Retinal pigment epithelial cell (primary cell): ENCODE results near the gene DPAGT1.

Experiments used
- DNase-seq: peaks from one replicate; pipeline ENCODE4 v3.0.0-alpha.2; 2010; ENCODE audit warnings: low read depth
- H3K4me3 ChIP-seq: 2 replicates; pipeline ENCODE4 v1.5.1; 2011; ENCODE audit warnings: mild to moderate bottlenecking, low read length, control low read depth, moderate library complexity
- TF ChIP-seq, protein P1 (sequence below): conservative IDR thresholded peaks from 2 replicates; pipeline ENCODE4 v1.5.1; 2011; ENCODE audit warnings: low read depth, low read length, control low read depth, inconsistent platforms

Gene DPAGT1

DNA sequence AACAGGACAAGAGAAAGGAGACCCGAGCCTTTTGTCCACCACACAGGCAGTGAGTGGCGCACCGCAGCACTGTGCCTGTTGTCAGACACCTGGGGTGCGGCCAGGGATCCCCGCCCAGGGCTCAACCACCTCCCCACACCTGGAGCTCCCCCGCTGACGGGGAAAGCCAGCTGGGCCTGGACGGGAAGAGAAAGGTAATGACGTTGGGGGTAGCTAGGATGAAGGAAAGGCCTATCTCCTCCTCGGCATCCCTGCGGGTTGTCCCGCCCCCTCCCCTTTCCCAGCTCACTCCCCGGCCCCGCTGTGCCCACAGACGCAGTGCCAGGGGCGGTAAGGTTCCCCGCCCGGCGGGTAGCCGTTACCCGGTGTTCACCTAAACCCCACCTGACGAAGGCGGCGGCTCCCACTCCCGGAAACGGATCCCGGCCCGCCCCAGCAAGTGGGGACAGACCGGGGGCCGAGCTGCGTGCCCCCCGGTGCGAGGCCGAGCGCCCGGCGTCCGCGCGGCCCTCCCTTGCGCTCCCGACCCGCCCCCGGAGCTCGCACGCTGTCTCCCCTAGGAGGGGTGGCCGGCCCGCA is 45.1 kb downstream of the DPAGT1 start:
- TF ChIP-seq, protein P1, sequence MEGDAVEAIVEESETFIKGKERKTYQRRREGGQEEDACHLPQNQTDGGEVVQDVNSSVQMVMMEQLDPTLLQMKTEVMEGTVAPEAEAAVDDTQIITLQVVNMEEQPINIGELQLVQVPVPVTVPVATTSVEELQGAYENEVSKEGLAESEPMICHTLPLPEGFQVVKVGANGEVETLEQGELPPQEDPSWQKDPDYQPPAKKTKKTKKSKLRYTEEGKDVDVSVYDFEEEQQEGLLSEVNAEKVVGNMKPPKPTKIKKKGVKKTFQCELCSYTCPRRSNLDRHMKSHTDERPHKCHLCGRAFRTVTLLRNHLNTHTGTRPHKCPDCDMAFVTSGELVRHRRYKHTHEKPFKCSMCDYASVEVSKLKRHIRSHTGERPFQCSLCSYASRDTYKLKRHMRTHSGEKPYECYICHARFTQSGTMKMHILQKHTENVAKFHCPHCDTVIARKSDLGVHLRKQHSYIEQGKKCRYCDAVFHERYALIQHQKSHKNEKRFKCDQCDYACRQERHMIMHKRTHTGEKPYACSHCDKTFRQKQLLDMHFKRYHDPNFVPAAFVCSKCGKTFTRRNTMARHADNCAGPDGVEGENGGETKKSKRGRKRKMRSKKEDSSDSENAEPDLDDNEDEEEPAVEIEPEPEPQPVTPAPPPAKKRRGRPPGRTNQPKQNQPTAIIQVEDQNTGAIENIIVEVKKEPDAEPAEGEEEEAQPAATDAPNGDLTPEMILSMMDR, result no peak
- peak overlapping the region; percentile 82 for H3K4me3 ChIP-seq
- no peak for DNase-seq

DNA sequence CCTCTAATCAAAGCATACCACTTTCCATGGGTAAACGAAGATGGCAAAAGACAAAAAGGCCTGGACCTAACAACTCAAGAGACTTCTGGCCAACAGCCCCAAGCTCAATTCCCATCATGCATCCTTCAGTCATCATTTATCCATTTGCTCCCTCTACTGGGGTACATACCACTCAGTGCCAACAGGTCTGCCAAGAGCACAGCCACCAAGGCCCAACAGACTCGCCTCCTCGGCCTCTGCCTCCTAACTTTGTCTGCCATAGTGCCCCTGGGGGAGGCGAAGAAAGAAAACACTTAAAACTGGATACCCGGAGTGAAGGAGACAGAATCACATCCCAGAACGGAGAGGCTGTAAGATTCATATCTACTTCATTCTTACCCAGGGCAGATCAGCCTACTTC is 45.8 kb downstream of the DPAGT1 start:
- peak overlapping the region; percentile 82 for H3K4me3 ChIP-seq
- TF ChIP-seq, protein P1, result peak; percentile 38
- DNase-seq, result no peak

DNA sequence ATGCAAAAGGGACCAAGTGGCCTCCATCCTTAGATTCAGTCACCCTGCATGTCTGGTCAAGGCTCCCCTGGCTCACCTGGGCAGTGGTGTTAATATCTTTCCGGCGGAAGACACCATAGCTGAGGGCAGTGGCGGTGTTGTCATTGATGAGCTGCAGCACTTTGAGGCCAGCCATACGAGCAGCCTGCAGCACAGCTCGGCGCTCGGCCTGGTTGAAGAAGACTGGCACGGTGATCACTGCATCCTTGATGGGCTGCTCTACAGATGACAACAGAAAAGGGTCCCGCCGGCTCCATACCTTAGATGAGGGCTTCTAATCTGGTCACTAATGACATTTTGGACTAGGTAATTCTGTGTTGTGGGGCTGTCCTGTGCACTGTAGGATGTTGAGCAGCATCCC is 47.2 kb downstream of the DPAGT1 start:
- H3K4me3 ChIP-seq, result no peak overlapping the region
- TF ChIP-seq, protein P1, result no peak
- no peak for DNase-seq

DNA sequence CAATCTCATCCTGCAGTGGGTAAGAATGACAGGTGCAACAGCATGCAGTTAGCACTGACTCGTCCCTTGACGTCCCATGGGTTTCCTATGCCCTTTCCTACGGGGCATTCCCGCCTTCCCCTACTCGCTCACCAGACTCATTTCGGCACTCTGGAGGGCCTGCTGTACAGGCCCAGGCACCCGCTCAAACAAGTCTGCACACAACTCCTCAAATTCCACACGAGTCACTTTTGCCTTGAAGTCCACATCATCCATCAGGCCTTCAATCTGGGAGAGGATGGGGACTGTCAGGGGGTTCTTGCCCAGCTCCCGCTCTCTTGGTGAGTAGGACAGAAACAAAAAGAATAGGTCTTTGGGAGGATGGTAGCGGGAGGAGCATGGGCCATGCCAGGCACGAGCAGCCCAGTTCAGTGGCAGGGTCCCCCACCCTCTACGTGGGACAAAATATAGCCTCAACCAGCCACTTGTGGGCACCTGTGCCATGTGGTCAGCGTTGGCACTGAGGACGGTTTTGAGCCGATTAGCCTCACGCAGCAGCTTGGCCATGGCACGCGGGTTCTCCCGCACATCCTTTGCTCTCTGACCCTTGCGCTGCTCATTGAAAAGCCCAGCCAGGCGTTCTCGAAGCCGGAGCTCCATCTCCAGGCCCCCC is 49.4 kb downstream of the DPAGT1 start:
- no peak overlapping the region for H3K4me3 ChIP-seq
- TF ChIP-seq, protein P1, result no peak
- DNase-seq, result no peak

DNA sequence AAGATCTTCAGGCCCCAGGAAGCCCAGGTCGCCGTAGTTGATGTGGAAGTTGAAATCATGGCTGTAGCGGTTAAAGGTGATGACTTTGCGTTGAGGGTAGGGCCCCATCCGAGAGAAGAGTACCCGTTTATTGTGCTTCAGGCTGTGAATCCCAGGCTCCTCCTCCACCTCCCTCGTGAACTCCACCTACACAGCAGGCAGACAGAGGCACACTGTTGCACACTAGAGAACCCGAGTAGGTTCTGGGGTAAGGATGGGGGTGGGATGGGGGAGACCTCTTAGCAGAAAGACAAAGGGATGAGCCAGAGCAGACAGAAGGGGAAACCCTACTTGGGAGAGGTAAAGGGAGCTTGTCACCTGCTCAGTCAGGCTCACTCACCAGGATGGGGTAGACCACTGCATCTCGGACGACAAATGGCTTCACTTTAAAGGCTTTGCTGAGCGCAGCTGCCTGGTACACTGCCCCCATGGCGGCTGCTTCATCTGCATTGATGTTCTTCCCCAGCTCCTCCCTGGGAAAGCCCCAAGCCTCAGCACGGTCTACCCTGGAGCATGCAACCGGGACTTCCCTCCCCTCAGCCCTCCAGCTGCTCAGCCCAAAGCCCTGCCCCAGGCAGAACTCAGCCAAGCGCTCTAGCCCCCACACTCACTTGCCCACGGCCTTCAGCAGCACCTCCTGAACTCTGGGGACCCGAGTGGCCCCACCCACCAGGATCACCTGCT is 50.1 kb downstream of the DPAGT1 start:
- DNase-seq, result no peak
- TF ChIP-seq, protein P1, result no peak
- H3K4me3 ChIP-seq, result no peak overlapping the region

DNA sequence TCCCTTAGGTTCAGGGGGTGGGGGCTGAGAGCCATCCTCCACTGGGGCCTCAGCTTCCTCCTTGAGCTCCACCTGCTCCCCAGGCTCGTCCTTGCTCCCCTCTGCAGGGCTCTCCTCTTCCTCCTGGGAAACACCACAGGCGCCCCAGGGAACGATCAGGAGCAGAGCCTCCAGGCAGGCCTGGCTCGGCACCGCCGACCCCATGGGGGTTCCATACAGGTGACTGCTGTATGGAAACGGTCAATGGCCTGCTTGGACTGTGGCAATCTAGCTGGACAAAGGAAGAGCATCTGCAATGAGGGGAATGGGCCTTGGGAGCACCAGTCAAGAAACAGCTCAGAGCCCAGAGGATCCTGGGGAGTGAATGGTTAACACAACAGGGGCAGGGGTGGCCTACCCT is 52.6 kb downstream of the DPAGT1 start:
- H3K4me3 ChIP-seq, result no peak overlapping the region
- DNase-seq, result no peak
- TF ChIP-seq, protein P1, result no peak

DNA sequence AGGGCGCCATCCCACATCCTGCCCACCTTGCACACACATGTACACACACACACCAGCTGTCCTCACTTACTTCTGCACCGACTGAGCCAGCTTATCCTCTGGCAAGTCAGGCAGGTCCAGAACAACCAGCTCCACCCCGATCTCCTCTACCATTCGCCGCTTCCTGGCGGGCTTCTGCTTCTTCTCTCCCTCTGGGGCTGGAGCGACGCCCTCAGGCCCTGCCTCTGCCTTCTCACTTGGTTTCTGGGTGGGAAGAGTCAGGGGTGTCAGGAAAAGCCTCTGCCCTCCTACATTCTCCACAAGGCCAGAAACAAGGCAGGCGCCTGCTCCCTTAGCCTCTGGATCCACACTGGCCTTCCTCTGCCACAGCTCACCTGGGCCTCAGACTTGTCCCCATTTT is 53.0 kb downstream of the DPAGT1 start:
- H3K4me3 ChIP-seq, result no peak overlapping the region
- DNase-seq, result no peak
- TF ChIP-seq, protein P1, result no peak
